Stimulated activated CD8-positive, alpha-beta memory T cell treated with anti-CD3 and anti-CD28 coated beads, Interleukin-15, amount 100 ng/mL, for 48 hours (primary cell): ENCODE data around the gene TSPAN18.

Experiments used
- DNase-seq, 2 donors: peaks; one replicate each; pipeline ENCODE4 v3.0.0-alpha.2; 2020; ENCODE audit warnings: low read depth in 2 of 2

The TSPAN18 gene

GRCh38 chr11:44797051-44797450, 70.3 kb downstream of the TSPAN18 start:
- no peak for DNase-seq

GRCh38 chr11:44797886-44798606, 71.3 kb downstream of the TSPAN18 start:
- no peak for DNase-seq

GRCh38 chr11:44798607-44798972, 71.8 kb downstream of the TSPAN18 start:
- DNase-seq: no peak

- no peak for DNase-seq
Observed at GRCh38 chr11:44799012-44799411, 72.2 kb downstream of the TSPAN18 start.

- DNase-seq: no peak
Observed at GRCh38 chr11:44802347-44802746, 75.6 kb downstream of the TSPAN18 start.

- DNase-seq: no peak
Observed at GRCh38 chr11:44803009-44803408, 76.2 kb downstream of the TSPAN18 start.

- DNase-seq: no peak
Observed at GRCh38 chr11:44804449-44805437, 78.0 kb downstream of the TSPAN18 start.

GRCh38 chr11:44805596-44805995, 78.8 kb downstream of the TSPAN18 start:
- no peak for DNase-seq

- DNase-seq: no peak
Observed at GRCh38 chr11:44808053-44808753, 81.4 kb downstream of the TSPAN18 start.

GRCh38 chr11:44809283-44809682, 82.5 kb downstream of the TSPAN18 start:
- no peak for DNase-seq

- no peak for DNase-seq
Observed at GRCh38 chr11:44811841-44812448, 85.2 kb downstream of the TSPAN18 start.

GRCh38 chr11:44812971-44813370, 86.2 kb downstream of the TSPAN18 start:
- no peak for DNase-seq

- no peak for DNase-seq
Observed at GRCh38 chr11:44813401-44813800, 86.6 kb downstream of the TSPAN18 start.

- DNase-seq: no peak
Observed at GRCh38 chr11:44814881-44815592, 88.3 kb downstream of the TSPAN18 start.

GRCh38 chr11:44815917-44816456, 89.2 kb downstream of the TSPAN18 start:
- no peak for DNase-seq

GRCh38 chr11:44816761-44817160, 90.0 kb downstream of the TSPAN18 start:
- no peak for DNase-seq

- DNase-seq: no peak
Observed at GRCh38 chr11:44817207-44817949, 90.6 kb downstream of the TSPAN18 start.

- no peak for DNase-seq
Observed at GRCh38 chr11:44818110-44818509, 91.3 kb downstream of the TSPAN18 start.

GRCh38 chr11:44819346-44819745, 92.6 kb downstream of the TSPAN18 start:
- DNase-seq: no peak

GRCh38 chr11:44822369-44822768, 95.6 kb downstream of the TSPAN18 start:
- no peak for DNase-seq
